GM19395 (cell line): ENCODE measurements around the gene TK2.

Source experiments
- ATAC-seq: cut with Tn5 transposase; IDR thresholded peaks from one replicate; pipeline ENCODE4 v1.9.1; 2021; ENCODE audit warnings: mild to moderate bottlenecking, moderate library complexity; ENCODE audit not compliant: unreplicated experiment

TK2 gene

DNA sequence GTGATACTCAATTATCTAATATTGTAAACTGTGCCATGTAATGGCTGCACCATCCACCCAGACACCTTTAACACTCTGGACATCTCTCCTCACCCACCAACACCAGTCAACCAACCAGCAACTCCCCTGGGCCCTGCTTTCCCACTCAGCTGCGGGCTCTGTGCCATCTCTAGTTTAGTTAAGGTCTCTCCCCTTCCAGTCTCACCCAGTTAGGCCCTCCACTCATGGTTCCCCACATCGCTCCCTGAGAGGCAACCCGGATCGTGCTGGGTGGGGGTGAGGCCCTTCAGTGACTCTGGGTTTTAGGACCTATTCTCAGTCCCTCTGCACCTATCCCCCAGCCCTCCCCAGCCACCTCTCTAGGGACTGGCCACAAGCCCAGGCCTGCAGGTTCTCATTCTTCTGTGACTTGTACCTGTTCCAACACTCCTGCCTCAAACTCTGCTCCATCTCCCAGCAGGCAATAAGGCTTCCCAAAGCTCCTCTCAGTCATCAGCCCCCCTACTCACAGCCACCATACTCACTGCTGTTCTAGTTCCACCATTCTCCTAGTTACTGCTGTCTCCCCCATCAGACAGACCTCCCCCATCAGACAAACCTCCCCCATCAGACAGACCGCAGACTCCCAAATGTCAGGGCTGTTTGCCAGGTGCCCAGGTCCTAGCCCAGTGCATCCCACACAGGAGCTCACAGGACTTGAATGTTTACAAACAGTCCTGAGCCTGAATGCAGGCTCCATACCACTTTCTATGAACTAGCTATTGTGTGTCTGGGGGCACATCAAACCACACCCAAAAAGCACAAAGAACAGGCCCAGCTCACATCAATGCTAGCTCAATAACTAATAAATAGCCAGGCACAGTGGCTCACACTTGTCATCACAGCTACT, 2.6 kb downstream of the TK2 start:
- ATAC-seq: no peak

DNA sequence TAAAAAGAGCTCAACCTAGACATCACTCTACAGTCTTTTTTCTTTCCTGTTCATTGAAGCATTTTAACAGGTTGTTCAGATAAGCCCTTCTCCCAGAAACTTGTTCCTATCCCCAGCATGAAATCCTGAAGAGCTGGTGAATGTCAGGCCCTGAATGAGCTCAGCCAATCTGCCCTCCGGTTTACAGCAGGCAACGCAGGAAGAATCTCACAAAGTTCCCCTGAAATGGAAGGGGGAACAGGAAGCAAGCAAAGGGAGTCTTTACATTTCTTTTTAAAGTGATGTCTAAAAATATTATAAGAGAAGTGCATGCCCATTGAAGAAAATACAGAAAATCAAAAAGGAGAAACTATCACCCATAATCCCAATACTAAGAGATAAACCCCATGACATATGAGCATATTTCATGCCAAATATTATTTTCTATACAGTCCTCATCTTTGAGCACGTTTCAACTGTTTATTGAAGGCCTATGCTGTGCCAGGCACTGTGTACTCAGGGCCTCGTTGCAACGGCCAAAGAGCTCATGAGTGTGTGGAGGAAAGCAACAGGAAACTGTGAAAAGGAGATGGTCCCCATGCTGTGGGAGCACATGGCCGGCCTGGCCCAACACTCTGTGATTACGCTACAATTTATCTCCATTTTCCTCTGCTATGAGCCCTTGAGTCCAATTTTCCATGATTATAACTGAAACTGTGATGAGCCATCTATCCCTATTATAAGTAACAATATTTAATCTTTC, 5.7 kb downstream of the TK2 start:
- ATAC-seq: no peak

DNA sequence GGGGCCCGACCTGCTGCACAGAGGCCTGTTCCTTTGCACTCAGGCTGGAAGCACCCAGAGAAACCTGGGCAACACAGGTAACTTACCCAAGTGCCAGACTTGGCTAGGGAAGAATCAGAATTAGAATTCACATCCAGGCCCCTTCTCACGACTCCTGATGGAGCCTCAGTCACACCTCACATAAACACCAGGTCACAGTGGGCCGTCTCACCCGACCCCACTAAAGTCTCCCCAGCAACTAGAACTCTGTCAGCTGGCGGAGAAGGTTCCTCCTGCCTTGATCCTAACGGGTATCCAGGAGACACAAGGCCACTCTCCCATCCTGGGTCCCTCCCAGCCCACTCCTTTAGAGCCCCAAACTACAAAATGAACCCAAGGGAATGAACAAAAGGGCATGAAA, 6.4 kb downstream of the TK2 start:
- no peak for ATAC-seq

DNA sequence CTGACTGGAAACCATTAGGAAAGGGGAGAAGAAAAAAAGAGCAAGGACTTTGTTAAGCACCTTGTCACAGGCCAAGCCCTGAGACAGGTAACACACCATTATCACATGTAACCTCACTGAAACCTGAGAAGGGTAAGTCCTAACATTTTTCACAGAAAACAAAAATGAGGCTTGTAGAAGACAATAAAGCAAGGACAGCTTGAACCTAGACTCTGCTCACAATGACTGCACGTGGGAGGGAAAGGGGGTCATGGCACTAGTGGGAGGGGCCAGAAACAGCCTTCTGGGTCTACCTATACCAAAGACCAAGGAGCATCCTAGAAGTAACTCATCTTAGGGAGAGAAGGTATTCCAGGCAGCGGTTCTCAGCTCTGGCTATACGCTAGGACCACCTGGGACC, 7.5 kb downstream of the TK2 start:
- ATAC-seq: no peak

- no peak for ATAC-seq
Measured at GRCh38 chr16:66541388-66542355, 8.2 kb downstream of the TK2 start.

GRCh38 chr16:66539623-66540469, 10.1 kb downstream of the TK2 start:
- ATAC-seq: peak; percentile 67

GRCh38 chr16:66538910-66539309, 11.0 kb downstream of the TK2 start:
- ATAC-seq: no peak

- ATAC-seq: no peak
Measured at GRCh38 chr16:66537236-66537635, 12.7 kb downstream of the TK2 start.

GRCh38 chr16:66536525-66536924, 13.4 kb downstream of the TK2 start:
- ATAC-seq: no peak

- no peak for ATAC-seq
Measured at GRCh38 chr16:66534376-66534799, 15.5 kb downstream of the TK2 start.

GRCh38 chr16:66529475-66529874, 20.4 kb downstream of the TK2 start:
- ATAC-seq: no peak

DNA sequence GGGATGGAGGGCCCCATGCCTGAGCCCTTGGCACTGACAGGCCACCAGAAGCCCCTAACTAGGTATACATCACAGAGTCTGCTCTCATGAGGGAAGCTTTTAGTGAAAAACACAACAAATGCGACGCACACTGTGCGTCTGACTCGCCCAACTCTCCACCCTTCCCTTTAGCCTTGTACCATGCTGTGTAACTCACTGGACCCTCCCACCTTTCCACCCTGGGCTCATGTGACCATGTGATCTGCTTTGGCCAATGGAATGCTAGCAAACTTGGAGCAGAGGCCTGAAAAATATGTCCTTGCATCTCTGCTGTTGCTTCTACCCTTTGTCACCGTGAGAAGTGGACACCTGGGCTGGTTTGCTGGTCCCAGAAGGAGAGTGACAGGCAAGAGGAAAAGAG, 21.6 kb downstream of the TK2 start:
- no peak for ATAC-seq

DNA sequence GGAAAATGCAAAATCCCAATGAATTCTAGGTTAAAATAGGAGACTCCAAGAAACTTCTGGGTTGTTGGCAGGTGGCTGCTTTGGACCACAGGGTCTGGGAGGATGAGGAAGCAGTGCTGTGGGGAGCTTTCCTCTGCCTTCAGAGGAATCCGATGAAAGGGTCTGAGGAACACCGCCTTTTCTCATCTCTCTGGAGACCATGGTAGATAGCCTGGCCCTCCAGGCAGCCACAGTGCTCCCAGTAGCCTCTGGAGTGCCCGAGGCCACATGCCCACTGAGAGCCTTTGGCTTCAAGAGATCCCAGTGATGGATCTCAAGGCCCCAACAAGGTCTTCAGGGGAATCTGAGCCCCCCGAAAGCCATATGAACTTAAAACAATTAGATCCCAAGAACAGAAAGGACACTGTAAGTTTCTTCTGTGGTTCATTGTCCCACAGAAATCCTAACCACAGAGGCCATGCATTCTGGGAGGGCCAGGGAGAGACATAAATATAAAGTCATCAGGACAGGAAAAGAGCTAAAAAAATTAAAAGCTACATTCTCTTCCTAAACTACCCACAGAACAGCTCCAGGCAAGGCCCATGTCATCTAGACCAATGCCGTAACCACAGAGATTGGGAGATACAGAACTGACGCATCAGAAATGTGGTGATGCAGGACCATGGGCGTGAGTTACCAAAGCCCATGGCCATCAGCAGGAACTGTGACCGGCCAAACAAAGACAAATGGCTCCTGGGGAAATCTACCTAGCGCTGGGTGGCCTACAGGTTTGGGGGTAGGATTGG, 24.3 kb downstream of the TK2 start:
- ATAC-seq: no peak

DNA sequence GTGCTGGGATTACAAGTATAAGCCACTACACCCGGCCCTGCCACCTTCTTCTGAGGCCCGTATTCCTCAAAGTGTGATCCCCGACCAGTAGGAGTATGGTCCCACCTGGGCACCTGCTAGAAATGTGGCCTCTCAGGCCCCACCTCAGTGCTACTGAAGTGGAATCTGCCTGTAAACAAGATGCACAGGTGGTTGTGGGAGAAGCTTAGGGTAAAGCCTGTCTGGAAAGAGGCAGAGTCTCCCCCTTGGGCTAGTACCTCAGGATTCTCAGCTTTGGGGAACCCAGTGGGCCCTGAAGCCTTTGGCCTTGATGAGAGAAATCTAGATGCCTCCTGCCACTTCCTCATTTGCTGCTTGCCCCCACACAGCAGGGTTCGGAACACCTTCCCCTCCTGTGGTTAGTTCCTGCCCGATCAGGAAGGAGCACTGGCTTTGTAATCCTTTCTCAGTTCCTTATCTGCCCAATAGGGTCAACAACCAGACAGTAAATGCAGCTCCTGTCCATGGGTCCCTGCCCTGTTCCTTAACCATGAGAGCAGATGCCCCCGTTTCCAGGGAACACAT, 25.2 kb downstream of the TK2 start:
- ATAC-seq: peak; percentile 70

GRCh38 chr16:66523861-66524354, 26.0 kb downstream of the TK2 start:
- peak; percentile 50 for ATAC-seq

DNA sequence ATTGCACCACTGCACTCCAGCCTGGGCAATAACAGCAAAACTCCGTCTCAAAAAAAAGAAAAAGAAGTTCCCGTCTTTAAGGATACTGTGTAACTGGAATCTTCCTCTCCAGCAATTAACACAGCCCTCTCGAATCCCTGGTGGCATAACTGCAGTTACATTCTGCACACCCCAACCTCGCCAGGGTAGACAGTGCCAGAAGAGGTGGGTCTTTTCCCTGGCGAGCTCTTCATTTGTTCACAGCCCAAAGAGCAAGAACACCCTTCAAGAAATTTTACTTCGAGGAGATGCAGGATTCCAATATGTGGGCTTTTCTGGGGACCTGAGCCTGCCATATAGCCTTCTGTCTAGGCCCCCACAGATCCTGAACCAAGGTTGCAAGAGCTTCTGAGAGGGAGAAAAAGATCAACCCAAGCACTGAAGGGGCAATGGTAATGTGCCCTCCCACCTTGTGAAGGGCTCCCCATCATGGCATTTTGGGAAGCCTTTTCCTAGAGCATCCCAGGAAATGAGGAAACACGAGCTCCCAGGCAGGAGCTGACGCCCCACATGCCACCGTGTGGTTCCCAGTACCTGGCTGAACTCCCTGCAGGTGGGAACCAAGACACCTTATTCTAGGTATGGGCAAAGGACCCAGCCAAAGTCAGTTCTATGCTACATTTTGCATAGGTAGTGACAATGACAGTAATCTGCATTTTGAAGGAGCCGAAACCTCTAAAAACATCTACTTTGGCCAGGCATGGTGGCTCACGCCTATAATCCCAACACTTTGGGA, 26.9 kb downstream of the TK2 start:
- ATAC-seq: no peak

DNA sequence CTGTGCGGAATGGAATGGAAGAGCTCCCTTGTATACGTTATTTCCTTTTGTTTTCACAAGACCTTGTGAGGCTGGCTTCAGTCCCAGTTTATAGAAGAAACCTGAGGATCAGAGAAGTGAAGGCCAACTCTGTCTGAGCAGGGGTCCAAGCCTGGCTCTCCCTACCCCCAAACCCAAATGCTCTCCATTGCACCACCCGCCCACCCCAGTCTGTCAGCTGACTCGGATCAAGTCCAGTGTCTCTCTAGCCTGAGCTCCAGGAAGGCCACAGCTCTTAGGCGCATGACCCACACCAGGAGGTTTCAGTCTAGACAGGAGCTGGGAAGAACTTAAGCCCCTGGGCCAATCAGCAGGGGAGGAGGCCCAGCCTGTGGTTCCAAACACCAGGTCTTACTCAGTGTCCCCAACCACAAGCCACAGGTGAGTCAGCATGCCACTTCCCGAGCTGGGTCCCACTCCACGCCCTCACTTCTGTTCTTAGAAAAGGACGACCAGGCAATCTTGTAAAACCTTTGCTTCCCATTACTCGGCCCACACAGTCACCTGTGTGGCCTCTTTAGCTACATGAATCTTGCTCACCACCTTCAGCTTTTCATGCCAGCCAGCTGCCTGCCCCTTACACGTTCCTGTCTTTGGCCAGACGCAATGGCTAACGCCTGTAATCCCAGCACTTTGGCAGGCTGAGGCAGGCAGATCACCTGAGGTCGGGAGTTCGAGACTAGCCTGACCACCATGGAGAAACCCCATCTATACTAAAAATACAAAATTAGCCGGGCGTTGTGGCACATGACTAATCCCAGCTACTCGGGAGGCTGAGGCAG, 27.8 kb downstream of the TK2 start:
- peak; percentile 61 for ATAC-seq
